HFFc6 (cell line): Measurements from ENCODE around the gene PVALB. TPM values are rescaled to one million over a fixed set of nuclear protein-coding genes. Genes with fewer than 3 reads are reported as not detected.
A peak's percentile ranks its signal among the peaks of the same experiment; 100 is the strongest.

ENCODE experiments used
- DNase-seq: peaks from one replicate; pipeline ENCODE4 v3.0.0-alpha.2; 2018
- H3K27ac Mint-ChIP-seq: 2 replicates; pipeline ENCODE4 v1.8.0; 2020; ENCODE audit warnings: mild to moderate bottlenecking, mixed read lengths
- H3K27me3 Mint-ChIP-seq: 2 replicates; pipeline ENCODE4 v1.8.0; 2021; ENCODE audit warnings: mild to moderate bottlenecking, moderate library complexity, mixed read lengths; ENCODE audit not compliant: insufficient read depth
- H3K36me3 Mint-ChIP-seq: 2 replicates; pipeline ENCODE4 v1.8.0; 2021; ENCODE audit warnings: low read depth, mixed read lengths
- H3K4me1 Mint-ChIP-seq: 2 replicates; pipeline ENCODE4 v1.8.0; 2020; ENCODE audit warnings: low read depth, mixed read lengths
- H3K4me3 Mint-ChIP-seq: 2 replicates; pipeline ENCODE4 v1.8.0; 2020; ENCODE audit warnings: mild to moderate bottlenecking, moderate library complexity, mixed read lengths
- H3K9me3 Mint-ChIP-seq: 2 replicates; pipeline ENCODE4 v1.8.0; 2020; ENCODE audit warnings: mild to moderate bottlenecking, mixed read lengths
- total RNA-seq, 6 experiments: library from RNA; stranded (reverse); fragmentation: NEBNext Ultra II Directional; extraction: Animal tissue kit (Norgen Biotek cat#: 25700); gene quantifications; 2 replicates in 1 of 6; 3 replicates in 5 of 6; pipeline ENCODE4 v1.2.3, GENCODE V29; 2021
- TF ChIP-seq, protein P1 (sequence below): fragments of 200-600 bp; sonication (generic); IDR thresholded peaks from 2 replicates; pipeline ENCODE4 v1.5.0; 2021; ENCODE audit warnings: antibody characterized with exemption, mild to moderate bottlenecking

The PVALB gene
- total RNA-seq, 6 experiments from 2014 or later, result not detected

DNA sequence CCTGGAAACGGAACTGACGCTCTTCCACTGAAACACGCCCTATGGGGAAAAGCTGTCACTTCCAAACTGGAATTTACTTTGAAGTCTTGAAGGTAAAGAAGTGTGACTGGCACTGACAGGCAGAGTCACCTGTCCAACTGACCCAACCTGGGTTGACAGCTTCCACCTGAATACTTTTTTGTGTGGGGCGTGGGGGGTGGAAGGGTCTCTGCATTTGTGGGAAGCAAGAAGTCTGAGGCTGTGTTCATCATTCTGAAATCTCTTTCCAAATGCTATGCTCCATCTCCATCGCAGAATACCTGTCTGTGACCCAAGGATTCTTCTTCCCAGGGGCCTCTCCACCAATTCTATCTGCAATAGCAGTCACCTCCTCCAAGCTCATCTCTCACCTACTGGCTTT is 48.7 kb downstream of the PVALB start:
- Mint-ChIP-seq H3K4me1 (peaks cover 8% of the 10 kb centered on the region), H3K27ac (no peak overlapping the region), H3K4me3 (no peak overlapping the region), H3K27me3 (peaks cover 6% of the 10 kb centered on the region), H3K36me3 (peaks cover 7% of the 10 kb centered on the region), H3K9me3 (no peaks in the 10 kb centered on the region)
- TF ChIP-seq, protein P1, sequence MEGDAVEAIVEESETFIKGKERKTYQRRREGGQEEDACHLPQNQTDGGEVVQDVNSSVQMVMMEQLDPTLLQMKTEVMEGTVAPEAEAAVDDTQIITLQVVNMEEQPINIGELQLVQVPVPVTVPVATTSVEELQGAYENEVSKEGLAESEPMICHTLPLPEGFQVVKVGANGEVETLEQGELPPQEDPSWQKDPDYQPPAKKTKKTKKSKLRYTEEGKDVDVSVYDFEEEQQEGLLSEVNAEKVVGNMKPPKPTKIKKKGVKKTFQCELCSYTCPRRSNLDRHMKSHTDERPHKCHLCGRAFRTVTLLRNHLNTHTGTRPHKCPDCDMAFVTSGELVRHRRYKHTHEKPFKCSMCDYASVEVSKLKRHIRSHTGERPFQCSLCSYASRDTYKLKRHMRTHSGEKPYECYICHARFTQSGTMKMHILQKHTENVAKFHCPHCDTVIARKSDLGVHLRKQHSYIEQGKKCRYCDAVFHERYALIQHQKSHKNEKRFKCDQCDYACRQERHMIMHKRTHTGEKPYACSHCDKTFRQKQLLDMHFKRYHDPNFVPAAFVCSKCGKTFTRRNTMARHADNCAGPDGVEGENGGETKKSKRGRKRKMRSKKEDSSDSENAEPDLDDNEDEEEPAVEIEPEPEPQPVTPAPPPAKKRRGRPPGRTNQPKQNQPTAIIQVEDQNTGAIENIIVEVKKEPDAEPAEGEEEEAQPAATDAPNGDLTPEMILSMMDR, result no peak
- no peak for DNase-seq

DNA sequence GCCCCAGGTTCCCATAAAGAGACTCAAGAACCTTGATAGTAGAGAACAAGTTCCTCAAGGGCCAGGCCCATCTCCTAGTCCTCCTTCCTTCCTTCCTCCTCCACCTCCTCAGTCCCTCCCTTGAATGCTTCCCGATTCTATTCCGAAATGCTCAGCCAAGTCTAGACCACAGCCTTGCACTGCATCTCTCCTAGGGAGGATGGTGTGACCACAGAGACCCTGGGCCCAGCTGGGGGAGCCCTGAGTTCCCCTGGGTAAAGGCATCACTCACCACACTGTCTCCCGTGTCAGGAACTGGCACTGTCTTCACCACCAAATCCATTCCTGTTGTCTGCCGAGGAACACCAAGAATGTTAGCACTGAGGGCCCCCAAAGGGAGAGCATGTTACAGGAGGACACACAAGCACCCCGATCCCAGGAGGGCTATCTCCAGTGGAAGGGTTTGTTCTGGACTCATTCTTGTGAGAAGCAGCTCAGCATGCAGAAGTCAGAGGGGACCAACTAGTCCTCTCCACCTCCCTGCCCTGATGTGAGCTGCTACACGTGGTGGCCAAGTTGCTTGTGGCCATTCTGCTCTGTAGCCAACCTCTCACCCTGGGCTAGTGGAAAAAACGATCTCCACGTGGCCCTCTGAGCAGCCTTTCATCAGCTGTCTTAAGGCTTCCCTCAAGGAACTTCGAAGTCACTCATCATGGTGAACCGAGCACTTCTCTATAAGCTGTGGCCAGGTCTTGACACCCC is 49.6 kb downstream of the PVALB start:
- no peak for DNase-seq
- no peak overlapping the region for H3K27ac Mint-ChIP-seq
- TF ChIP-seq, protein P1, result no peak
- H3K36me3 Mint-ChIP-seq, result peaks cover 7% of the 10 kb centered on the region
- peaks cover 6% of the 10 kb centered on the region for H3K27me3 Mint-ChIP-seq
- peaks cover 13% of the 10 kb centered on the region for H3K4me1 Mint-ChIP-seq
- H3K9me3 Mint-ChIP-seq, result no peaks in the 10 kb centered on the region
- no peak overlapping the region for H3K4me3 Mint-ChIP-seq

DNA sequence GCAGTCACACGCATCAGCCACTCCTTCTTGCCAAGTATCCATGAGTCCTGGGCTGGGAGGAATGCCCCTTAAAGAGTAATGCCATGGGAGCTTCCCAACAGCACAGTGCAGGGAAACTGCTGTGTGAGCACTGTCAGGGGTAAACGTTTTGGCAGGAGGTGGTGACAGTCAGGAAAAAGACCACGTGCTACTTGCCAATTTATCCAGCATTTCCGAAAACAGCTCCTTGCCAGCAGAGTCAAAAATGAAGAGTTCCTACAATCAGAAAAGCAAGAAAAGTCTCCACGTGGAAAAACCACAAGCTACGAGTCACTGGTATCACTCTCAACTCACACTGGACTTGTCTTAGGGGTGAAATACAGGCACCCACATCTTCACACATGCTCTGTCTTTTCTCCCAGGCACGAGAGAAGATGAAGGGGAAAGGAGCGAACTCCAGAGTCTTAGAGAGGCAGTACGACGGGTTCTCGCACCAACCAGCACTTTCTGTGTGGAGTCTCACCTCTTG is 50.8 kb downstream of the PVALB start:
- Mint-ChIP-seq H3K27ac (no peak overlapping the region), H3K9me3 (no peaks in the 10 kb centered on the region), H3K4me1 (peaks cover 13% of the 10 kb centered on the region), H3K4me3 (no peak overlapping the region), H3K27me3 (peaks cover 3% of the 10 kb centered on the region; the same call in 1 of the 2 replicates), H3K36me3 (no peaks in the 10 kb centered on the region)
- peak; percentile 37 for DNase-seq
- TF ChIP-seq, protein P1, result no peak

DNA sequence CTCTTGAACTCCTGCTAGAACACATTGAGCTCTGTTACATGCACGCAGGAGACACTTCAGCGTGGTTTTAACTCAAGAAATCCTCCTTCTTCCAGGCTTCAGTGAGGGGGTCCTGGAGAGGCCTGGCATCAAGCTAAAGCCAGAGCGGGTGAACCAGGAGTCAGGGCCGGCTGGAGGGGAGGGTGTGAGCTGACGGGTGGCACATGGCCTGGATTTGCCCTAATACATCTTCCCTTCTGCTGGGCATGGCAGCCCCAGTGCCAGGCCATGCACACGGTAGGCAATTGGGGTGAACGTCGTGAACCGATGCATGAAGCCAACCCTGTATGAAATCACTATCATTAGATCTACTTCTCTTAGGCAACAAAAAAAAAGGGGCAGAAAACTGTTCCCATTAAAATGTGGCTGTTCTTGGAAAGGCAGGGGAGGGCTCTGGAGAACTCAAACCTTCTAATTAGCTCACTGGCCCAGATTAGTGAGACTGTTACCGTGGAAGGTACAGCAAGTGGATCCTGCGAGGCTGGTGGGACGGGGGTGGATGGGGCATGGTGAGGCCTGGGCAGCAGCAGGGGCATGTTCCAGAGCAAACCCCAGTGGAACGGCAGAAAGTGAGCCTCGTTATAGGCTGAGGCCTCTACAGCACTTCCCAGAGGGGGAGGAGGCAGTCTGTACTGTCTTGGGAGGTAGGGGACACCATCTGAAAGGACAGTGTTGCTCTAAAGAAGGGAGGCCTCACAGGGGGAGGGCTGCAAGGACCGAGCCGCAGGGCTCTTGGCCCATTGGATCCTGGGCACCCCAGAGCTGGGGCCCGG is 51.5 kb downstream of the PVALB start:
- Mint-ChIP-seq H3K27ac (no peak overlapping the region), H3K9me3 (no peaks in the 10 kb centered on the region), H3K27me3 (peaks cover 3% of the 10 kb centered on the region; the same call in 1 of the 2 replicates), H3K4me1 (peaks cover 13% of the 10 kb centered on the region), H3K36me3 (no peaks in the 10 kb centered on the region), H3K4me3 (no peak overlapping the region)
- TF ChIP-seq, protein P1, result no peak
- DNase-seq, result no peak

DNA sequence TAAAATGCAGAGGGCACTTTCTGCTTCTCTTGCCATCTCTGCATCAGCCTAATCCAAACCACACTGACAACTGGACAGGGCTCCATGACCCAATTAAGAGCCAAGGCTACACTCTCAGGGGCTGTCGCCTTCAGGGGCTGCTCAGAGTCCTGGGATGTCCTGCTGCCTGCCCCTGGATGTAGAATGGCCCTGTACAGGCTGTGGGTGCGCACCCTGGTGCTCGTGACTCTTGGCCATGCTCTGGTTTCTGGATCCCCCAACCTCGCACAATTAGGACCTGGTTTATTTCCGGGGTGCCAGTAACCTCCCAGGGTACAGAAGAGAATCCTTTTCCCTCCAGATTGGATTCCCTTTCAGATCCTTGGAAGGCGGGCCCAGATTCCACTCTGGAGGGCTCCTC is 52.2 kb downstream of the PVALB start:
- H3K36me3 Mint-ChIP-seq, result no peaks in the 10 kb centered on the region
- H3K27ac Mint-ChIP-seq, result no peak overlapping the region
- TF ChIP-seq, protein P1, result no peak
- DNase-seq, result no peak
- no peak overlapping the region for H3K4me3 Mint-ChIP-seq
- no peaks in the 10 kb centered on the region for H3K9me3 Mint-ChIP-seq
- H3K27me3 Mint-ChIP-seq, result peaks cover 3% of the 10 kb centered on the region; the same call in 1 of the 2 replicates
- peaks cover 13% of the 10 kb centered on the region for H3K4me1 Mint-ChIP-seq
